SK-N-SH treated with all-trans-retinoic acid at 6 μM for 48 hours (cell line): ENCODE measurements around the gene GMPR2.

Experiments
- ARNTL ChIP-seq: fragments of 450-650 bp; formaldehyde crosslinking; IDR thresholded peaks from 2 replicates; pipeline ENCODE4 v1.5.0; 2020; ENCODE audit warnings: low read depth, mild to moderate bottlenecking, moderate library complexity, borderline replicate concordance
- BACH2 ChIP-seq: fragments of 250-450 bp; sonication (Bioruptor Pico); IDR thresholded peaks from 2 replicates; pipeline ENCODE4 v1.9.0; 2021; ENCODE audit warnings: mild to moderate bottlenecking, borderline replicate concordance
- ESRRG ChIP-seq: fragments of 250-450 bp; sonication (Bioruptor Pico); IDR thresholded peaks from 2 replicates; pipeline ENCODE4 v1.6.1; 2021; ENCODE audit warnings: mild to moderate bottlenecking
- GLIS3 ChIP-seq: fragments of 250-450 bp; sonication (Bioruptor Pico); IDR thresholded peaks from 2 replicates; pipeline ENCODE4 v1.5.0; 2020; ENCODE audit warnings: mild to moderate bottlenecking, moderate library complexity
- SNAI2 ChIP-seq: fragments of 250-450 bp; sonication (Bioruptor Pico); IDR thresholded peaks from 2 replicates; pipeline ENCODE4 v1.5.0; 2020; ENCODE audit warnings: mild to moderate bottlenecking, moderate library complexity
- ZFP30 ChIP-seq: fragments of 450-650 bp; formaldehyde crosslinking; IDR thresholded peaks from 2 replicates; pipeline ENCODE4 v1.5.0; 2022; ENCODE audit warnings: mild to moderate bottlenecking, moderate library complexity
- TF ChIP-seq, protein P1 (sequence below): fragments of 250-450 bp; sonication (Bioruptor Pico); IDR thresholded peaks from 2 replicates; pipeline ENCODE4 v1.5.1; 2020; ENCODE audit warnings: low read depth, mild to moderate bottlenecking, moderate library complexity
- TF ChIP-seq, protein P2 (sequence below): fragments of 250-450 bp; sonication (Bioruptor Pico); IDR thresholded peaks from 2 replicates; pipeline ENCODE4 v1.8.0; 2021; ENCODE audit warnings: low read depth, mild to moderate bottlenecking, moderate library complexity, borderline replicate concordance
- TF ChIP-seq, protein P3 (sequence below): fragments of 250-450 bp; sonication (Bioruptor Pico); IDR thresholded peaks from 2 replicates; pipeline ENCODE4 v1.8.0; 2020; ENCODE audit warnings: mild to moderate bottlenecking, moderate library complexity, borderline replicate concordance

DNA sequence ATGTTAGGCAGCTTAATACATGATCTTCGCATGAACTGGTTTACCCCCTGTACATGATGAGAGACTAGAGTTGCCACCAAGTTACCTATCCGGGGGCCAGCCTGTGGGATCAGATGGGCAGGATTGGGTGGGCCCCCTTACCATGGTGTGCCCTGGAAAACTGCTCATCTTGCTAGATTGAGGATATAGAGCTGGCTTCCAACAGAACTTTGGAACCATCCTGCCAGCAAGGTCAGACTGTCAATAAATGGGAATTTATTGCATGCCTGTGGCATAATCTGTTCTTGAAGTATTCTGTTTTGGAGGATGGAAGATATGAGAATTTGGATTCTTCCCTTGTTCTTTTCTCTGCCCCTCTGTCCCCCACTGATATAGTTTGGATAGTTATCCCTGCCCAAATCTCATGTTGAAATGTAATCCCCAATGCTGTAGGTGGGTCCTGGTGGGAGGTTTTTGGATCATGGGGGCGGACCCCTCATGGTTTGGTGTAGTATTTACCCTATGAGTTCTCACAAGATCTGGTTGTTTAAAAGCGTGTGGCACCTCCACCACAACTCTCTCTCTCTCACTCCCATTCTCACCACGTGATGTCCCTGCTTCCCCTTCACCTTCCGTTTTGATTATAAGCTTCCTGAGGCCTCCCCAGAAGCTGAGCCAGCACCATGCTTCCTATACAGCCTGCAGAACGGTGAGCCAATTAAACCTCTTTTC is 33.8 kb upstream of the GMPR2 start:
- TF ChIP-seq ESRRG (CRISPR knock-in tag) (no peak), SNAI2 (no peak), GLIS3 (no peak), BACH2 (CRISPR knock-in tag) (no peak), ARNTL (CRISPR knock-in tag) (no peak), ZFP30 (CRISPR knock-in tag) (no peak)
- TF ChIP-seq, protein P1, sequence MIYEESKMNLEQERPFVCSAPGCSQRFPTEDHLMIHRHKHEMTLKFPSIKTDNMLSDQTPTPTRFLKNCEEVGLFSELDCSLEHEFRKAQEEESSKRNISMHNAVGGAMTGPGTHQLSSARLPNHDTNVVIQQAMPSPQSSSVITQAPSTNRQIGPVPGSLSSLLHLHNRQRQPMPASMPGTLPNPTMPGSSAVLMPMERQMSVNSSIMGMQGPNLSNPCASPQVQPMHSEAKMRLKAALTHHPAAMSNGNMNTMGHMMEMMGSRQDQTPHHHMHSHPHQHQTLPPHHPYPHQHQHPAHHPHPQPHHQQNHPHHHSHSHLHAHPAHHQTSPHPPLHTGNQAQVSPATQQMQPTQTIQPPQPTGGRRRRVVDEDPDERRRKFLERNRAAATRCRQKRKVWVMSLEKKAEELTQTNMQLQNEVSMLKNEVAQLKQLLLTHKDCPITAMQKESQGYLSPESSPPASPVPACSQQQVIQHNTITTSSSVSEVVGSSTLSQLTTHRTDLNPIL (CRISPR knock-in tag) = no peak
- TF ChIP-seq, protein P2, sequence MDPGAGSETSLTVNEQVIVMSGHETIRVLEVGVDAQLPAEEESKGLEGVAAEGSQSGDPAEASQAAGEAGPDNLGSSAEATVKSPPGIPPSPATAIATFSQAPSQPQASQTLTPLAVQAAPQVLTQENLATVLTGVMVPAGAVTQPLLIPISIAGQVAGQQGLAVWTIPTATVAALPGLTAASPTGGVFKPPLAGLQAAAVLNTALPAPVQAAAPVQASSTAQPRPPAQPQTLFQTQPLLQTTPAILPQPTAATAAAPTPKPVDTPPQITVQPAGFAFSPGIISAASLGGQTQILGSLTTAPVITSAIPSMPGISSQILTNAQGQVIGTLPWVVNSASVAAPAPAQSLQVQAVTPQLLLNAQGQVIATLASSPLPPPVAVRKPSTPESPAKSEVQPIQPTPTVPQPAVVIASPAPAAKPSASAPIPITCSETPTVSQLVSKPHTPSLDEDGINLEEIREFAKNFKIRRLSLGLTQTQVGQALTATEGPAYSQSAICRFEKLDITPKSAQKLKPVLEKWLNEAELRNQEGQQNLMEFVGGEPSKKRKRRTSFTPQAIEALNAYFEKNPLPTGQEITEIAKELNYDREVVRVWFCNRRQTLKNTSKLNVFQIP = no peak
- TF ChIP-seq, protein P3, sequence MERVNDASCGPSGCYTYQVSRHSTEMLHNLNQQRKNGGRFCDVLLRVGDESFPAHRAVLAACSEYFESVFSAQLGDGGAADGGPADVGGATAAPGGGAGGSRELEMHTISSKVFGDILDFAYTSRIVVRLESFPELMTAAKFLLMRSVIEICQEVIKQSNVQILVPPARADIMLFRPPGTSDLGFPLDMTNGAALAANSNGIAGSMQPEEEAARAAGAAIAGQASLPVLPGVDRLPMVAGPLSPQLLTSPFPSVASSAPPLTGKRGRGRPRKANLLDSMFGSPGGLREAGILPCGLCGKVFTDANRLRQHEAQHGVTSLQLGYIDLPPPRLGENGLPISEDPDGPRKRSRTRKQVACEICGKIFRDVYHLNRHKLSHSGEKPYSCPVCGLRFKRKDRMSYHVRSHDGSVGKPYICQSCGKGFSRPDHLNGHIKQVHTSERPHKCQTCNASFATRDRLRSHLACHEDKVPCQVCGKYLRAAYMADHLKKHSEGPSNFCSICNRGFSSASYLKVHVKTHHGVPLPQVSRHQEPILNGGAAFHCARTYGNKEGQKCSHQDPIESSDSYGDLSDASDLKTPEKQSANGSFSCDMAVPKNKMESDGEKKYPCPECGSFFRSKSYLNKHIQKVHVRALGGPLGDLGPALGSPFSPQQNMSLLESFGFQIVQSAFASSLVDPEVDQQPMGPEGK (CRISPR knock-in tag) = no peak
